HepG2 (cell line): ENCODE results near the gene BPIFB2. TPM values are rescaled to one million over a fixed set of nuclear protein-coding genes. Genes with fewer than 3 reads are reported as not detected.
A peak's percentile ranks its signal among the peaks of the same experiment; 100 is the strongest.

Experiments
- ATF7-NPFF ChIP-seq: sonication (generic); formaldehyde crosslinking; IDR thresholded peaks from 2 replicates; pipeline ENCODE4 v1.8.1; 2023; ENCODE audit warnings: mild to moderate bottlenecking, low read depth, missing genetic modification reagents, moderate library complexity
- EP300 ChIP-seq, 3 experiments: sonication (generic) in 1 of 3; formaldehyde crosslinking in 1 of 3; IDR thresholded peaks; 2 replicates each; pipeline versions ENCODE4 v1.5.1 to v1.6.1; 2011 to 2020; ENCODE audit warnings: low read depth in 2 of 3, low read length in 2 of 3, borderline replicate concordance in 1 of 3, improper control_type of control experiment in 1 of 3, mild to moderate bottlenecking in 1 of 3, missing genetic modification reagents in 1 of 3, moderate library complexity in 1 of 3
- HMG20A ChIP-seq: IDR thresholded peaks from 2 replicates; pipeline ENCODE4 v1.6.1; 2016; ENCODE audit warnings: borderline replicate concordance
- IKZF1 ChIP-seq: fragments of 450-650 bp; IDR thresholded peaks from 2 replicates; pipeline ENCODE4 v1.7.1; 2016
- KDM2A ChIP-seq: sonication (generic); formaldehyde crosslinking; IDR thresholded peaks from 2 replicates; pipeline ENCODE4 v1.4.0; 2020; ENCODE audit warnings: low read depth, missing genetic modification reagents, borderline replicate concordance
- NKX3-1 ChIP-seq: sonication (generic); formaldehyde crosslinking; IDR thresholded peaks from 2 replicates; pipeline ENCODE4 v1.5.0; 2020; ENCODE audit warnings: missing genetic modification reagents
- NR2F6 ChIP-seq, 2 experiments: IDR thresholded peaks; 2 replicates each; pipeline ENCODE4 v1.6.1; 2016; ENCODE audit warnings: antibody characterized with exemption in 1 of 2, mild to moderate bottlenecking in 1 of 2
- RARG ChIP-seq: sonication (generic); formaldehyde crosslinking; IDR thresholded peaks from 2 replicates; pipeline ENCODE4 v1.4.0; 2020; ENCODE audit warnings: low read depth, mild to moderate bottlenecking, missing genetic modification reagents
- SOX6 ChIP-seq, 2 experiments: fragments of 450-650 bp in 1 of 2; sonication (generic) in 1 of 2; formaldehyde crosslinking in 1 of 2; IDR thresholded peaks; 2 replicates each; pipeline versions ENCODE4 v1.4.0 to v1.6.1; 2017 to 2020; ENCODE audit warnings: antibody characterized with exemption in 1 of 2, mild to moderate bottlenecking in 1 of 2, missing genetic modification reagents in 1 of 2
- STAT5B ChIP-seq: sonication (generic); formaldehyde crosslinking; IDR thresholded peaks from 2 replicates; pipeline ENCODE4 v1.4.0; 2020; ENCODE audit warnings: missing genetic modification reagents
- ZNF230 ChIP-seq: sonication (generic); formaldehyde crosslinking; IDR thresholded peaks from 2 replicates; pipeline ENCODE4 v1.4.0; 2020; ENCODE audit warnings: mild to moderate bottlenecking, missing genetic modification reagents
- ZNF350 ChIP-seq: sonication (generic); formaldehyde crosslinking; IDR thresholded peaks from 2 replicates; pipeline ENCODE4 v1.4.0; 2020; ENCODE audit warnings: mild to moderate bottlenecking, low read depth, missing genetic modification reagents, borderline replicate concordance
- ZNF775 ChIP-seq: sonication (generic); formaldehyde crosslinking; IDR thresholded peaks from 2 replicates; pipeline ENCODE4 v1.4.0; 2020; ENCODE audit warnings: missing genetic modification reagents, mild to moderate bottlenecking, moderate library complexity, borderline replicate concordance
- polyA plus RNA-seq, 8 experiments: library from polyadenylated mRNA; depleted of rRNA in 3 of 8; stranded (reverse) in 7 of 8; unstranded in 1 of 8; fragments of >200 nt; fragmentation: Illumina TruSeq in 4 of 8; extraction: Trizol in 4 of 8; gene quantifications; 2 replicates each; pipeline versions ENCODE4 v1.2.1 to v1.2.3, GENCODE V29; 2011 to 2016; ENCODE audit warnings: low read depth in 4 of 8, missing spikeins in 1 of 8, mixed read lengths in 1 of 8; ENCODE audit not compliant: insufficient read depth in 1 of 8
- total RNA-seq, 5 experiments: library from RNA; depleted of rRNA; stranded (reverse); fragments of >200 nt; fragmentation: Illumina TruSeq; extraction: Trizol; gene quantifications; 2 replicates each; pipeline ENCODE4 v1.2.3, GENCODE V29; 2016; ENCODE audit warnings: low read depth in 1 of 5
- TF ChIP-seq, protein P1 (sequence below): sonication (generic); formaldehyde crosslinking; IDR thresholded peaks from 2 replicates; pipeline ENCODE4 v1.5.1; 2020; ENCODE audit warnings: mild to moderate bottlenecking, moderate library complexity, missing genetic modification reagents
- TF ChIP-seq, protein P2 (sequence below): sonication (generic); formaldehyde crosslinking; IDR thresholded peaks from 2 replicates; pipeline ENCODE4 v1.5.0; 2020; ENCODE audit warnings: mild to moderate bottlenecking, missing genetic modification reagents, moderate library complexity
- TF ChIP-seq, protein P3 (sequence below): sonication (generic); formaldehyde crosslinking; IDR thresholded peaks from 2 replicates; pipeline ENCODE4 v1.5.1; 2020; ENCODE audit warnings: mild to moderate bottlenecking, missing genetic modification reagents, moderate library complexity

The BPIFB2 gene
- total and polyA plus RNA-seq, 2 of the 13 experiments (the other 11 are each of a cell fraction or from before 2014, with no cell fraction given): 54.5 to 902 TPM

DNA sequence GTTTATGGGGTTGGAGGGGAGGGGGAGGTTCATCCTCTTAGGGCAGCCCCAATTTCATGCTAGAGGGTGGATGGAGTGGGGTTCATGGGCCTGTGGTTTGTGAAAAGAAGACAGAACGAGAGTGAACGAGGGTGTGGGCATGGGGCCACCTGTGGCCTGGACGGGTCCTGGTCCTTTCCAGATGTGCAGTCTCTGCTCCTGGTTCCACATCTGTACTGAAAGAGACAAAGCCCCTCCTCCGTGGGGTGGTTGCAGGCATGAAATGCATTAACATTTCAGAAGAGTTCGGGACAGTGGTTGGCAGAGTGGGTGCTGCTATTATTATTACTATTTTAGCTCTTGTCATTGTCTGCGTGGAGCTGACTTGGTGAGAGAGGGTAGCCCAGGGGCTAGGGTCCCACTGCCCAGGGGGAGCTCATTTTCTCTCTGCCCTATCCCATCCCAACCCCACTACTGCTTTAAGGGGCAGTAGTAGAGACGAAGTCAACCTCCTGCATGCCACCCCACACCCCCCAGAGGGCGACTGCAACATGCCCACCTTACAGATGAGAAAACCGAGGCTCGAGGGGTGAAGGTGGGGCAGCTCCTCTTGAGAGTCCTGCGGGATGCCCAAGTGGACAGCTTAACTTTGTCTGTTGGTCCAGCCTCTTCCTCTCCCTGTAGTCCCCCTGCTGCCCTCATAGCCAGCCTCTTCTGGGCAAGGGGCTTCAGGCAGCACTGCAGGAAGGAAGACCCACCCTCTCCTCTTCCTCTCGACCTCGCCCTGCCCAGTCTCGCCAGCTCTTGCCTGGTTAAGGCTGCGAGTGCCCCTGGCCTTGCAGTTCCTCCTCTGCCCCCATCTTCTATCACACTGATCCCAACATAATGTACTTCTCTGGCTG lies 8.4 kb downstream of the BPIFB2 start (continued):
- TF ChIP-seq, protein P1, sequence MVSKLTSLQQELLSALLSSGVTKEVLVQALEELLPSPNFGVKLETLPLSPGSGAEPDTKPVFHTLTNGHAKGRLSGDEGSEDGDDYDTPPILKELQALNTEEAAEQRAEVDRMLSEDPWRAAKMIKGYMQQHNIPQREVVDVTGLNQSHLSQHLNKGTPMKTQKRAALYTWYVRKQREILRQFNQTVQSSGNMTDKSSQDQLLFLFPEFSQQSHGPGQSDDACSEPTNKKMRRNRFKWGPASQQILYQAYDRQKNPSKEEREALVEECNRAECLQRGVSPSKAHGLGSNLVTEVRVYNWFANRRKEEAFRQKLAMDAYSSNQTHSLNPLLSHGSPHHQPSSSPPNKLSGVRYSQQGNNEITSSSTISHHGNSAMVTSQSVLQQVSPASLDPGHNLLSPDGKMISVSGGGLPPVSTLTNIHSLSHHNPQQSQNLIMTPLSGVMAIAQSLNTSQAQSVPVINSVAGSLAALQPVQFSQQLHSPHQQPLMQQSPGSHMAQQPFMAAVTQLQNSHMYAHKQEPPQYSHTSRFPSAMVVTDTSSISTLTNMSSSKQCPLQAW: no peak
- no peak for TF ChIP-seq NKX3-1
- no peak for TF ChIP-seq NR2F6 (IDR thresholded peaks at IDR 0.05)
- no peak for TF ChIP-seq NR2F6 (CRISPR knock-in tag; IDR thresholded peaks at IDR 0.05)
- TF ChIP-seq, protein P2, sequence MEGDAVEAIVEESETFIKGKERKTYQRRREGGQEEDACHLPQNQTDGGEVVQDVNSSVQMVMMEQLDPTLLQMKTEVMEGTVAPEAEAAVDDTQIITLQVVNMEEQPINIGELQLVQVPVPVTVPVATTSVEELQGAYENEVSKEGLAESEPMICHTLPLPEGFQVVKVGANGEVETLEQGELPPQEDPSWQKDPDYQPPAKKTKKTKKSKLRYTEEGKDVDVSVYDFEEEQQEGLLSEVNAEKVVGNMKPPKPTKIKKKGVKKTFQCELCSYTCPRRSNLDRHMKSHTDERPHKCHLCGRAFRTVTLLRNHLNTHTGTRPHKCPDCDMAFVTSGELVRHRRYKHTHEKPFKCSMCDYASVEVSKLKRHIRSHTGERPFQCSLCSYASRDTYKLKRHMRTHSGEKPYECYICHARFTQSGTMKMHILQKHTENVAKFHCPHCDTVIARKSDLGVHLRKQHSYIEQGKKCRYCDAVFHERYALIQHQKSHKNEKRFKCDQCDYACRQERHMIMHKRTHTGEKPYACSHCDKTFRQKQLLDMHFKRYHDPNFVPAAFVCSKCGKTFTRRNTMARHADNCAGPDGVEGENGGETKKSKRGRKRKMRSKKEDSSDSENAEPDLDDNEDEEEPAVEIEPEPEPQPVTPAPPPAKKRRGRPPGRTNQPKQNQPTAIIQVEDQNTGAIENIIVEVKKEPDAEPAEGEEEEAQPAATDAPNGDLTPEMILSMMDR: no peak
- TF ChIP-seq RARG (CRISPR knock-in tag): no peak
- TF ChIP-seq ZNF230 (CRISPR knock-in tag): no peak
- no peak for TF ChIP-seq ZNF775 (CRISPR knock-in tag)
- TF ChIP-seq, protein P3, sequence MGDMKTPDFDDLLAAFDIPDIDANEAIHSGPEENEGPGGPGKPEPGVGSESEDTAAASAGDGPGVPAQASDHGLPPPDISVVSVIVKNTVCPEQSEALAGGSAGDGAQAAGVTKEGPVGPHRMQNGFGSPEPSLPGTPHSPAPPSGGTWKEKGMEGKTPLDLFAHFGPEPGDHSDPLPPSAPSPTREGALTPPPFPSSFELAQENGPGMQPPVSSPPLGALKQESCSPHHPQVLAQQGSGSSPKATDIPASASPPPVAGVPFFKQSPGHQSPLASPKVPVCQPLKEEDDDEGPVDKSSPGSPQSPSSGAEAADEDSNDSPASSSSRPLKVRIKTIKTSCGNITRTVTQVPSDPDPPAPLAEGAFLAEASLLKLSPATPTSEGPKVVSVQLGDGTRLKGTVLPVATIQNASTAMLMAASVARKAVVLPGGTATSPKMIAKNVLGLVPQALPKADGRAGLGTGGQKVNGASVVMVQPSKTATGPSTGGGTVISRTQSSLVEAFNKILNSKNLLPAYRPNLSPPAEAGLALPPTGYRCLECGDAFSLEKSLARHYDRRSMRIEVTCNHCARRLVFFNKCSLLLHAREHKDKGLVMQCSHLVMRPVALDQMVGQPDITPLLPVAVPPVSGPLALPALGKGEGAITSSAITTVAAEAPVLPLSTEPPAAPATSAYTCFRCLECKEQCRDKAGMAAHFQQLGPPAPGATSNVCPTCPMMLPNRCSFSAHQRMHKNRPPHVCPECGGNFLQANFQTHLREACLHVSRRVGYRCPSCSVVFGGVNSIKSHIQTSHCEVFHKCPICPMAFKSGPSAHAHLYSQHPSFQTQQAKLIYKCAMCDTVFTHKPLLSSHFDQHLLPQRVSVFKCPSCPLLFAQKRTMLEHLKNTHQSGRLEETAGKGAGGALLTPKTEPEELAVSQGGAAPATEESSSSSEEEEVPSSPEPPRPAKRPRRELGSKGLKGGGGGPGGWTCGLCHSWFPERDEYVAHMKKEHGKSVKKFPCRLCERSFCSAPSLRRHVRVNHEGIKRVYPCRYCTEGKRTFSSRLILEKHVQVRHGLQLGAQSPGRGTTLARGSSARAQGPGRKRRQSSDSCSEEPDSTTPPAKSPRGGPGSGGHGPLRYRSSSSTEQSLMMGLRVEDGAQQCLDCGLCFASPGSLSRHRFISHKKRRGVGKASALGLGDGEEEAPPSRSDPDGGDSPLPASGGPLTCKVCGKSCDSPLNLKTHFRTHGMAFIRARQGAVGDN (CRISPR knock-in tag): 0 out of 2 replicates have a peak, but pooled peaks have one; percentile 33
- TF ChIP-seq KDM2A (CRISPR knock-in tag): no peak
- TF ChIP-seq IKZF1: no peak
- TF ChIP-seq SOX6 (IDR thresholded peaks at IDR 0.05): no peak
- TF ChIP-seq SOX6 (CRISPR knock-in tag; IDR thresholded peaks at IDR 0.05): no peak
- no peak for TF ChIP-seq HMG20A (CRISPR knock-in tag)
- TF ChIP-seq ATF7-NPFF (CRISPR knock-in tag): no peak
- no peak for TF ChIP-seq EP300 (IDR thresholded peaks at IDR 0.05; ENCODE audit: low read depth in 2 of 2, low read length in 2 of 2)
- no peak for TF ChIP-seq EP300 (CRISPR knock-in tag; IDR thresholded peaks at IDR 0.05; ENCODE audit: borderline replicate concordance)
- no peak for TF ChIP-seq STAT5B
- 0 out of 2 replicates have a peak, but pooled peaks have one; percentile 15 for TF ChIP-seq ZNF350 (CRISPR knock-in tag)
